Peyer's patch (tissue), 4 donors: Measurements from ENCODE around the gene MAST4. TPM values are rescaled to one million over a fixed set of nuclear protein-coding genes. Genes with fewer than 3 reads are reported as not detected.

ENCODE experiments used
- DNase-seq, 3 donors: peaks; one replicate each; pipeline ENCODE4 v3.0.0-alpha.2; 2017 to 2019
- H3K27ac ChIP-seq, 4 donors: fragments of 200-600 bp; sonication (generic); one replicate each; pipeline ENCODE4 v1.5.1; 2016 to 2019
- H3K27me3 ChIP-seq, 2 donors: fragments of 200-600 bp; sonication (generic); one replicate each; pipeline ENCODE4 v1.5.1; 2019
- H3K36me3 ChIP-seq, 3 donors: fragments of 200-600 bp; sonication (generic); one replicate each; pipeline ENCODE4 v1.5.1; 2016 to 2019
- H3K4me1 ChIP-seq, 4 donors: fragments of 200-600 bp; sonication (generic); one replicate each; pipeline ENCODE4 v1.5.1; 2016 to 2019
- H3K4me3 ChIP-seq, 4 donors: fragments of 200-600 bp; sonication (generic); 1 replicate in 3 of 4; 2 replicates in 1 of 4; pipeline ENCODE4 v1.5.1; 2016 to 2019; ENCODE audit warnings: mild to moderate bottlenecking in 1 of 4
- H3K9me3 ChIP-seq, 4 donors: fragments of 200-600 bp; sonication (generic); one replicate each; pipeline ENCODE4 v1.5.1; 2016 to 2019; ENCODE audit warnings: mild to moderate bottlenecking in 1 of 4
- CTCF ChIP-seq, 6 experiments: fragments of 450-650 bp in 4 of 6; fragments of 200-600 bp in 2 of 6; sonication (generic) in 1 of 6; IDR thresholded peaks; one replicate each; pipeline ENCODE4 v1.5.1; 2017 to 2019; ENCODE audit warnings: antibody characterized with exemption in 6 of 6, mild to moderate bottlenecking in 3 of 6, moderate library complexity in 1 of 6
- POLR2A ChIP-seq, 2 donors: fragments of 450-650 bp; IDR thresholded peaks; one replicate each; pipeline ENCODE4 v1.5.1; 2017; ENCODE audit warnings: antibody characterized with exemption in 2 of 2, mild to moderate bottlenecking in 2 of 2, moderate library complexity in 2 of 2
- total RNA-seq, 4 donors: library from RNA; depleted of rRNA; stranded (reverse); fragments of >200 nt; gene quantifications; one replicate each; pipeline ENCODE4 v1.1.0, GENCODE V29; 2016

The MAST4 gene
- total RNA-seq, 4 donors from 2014 or later = 20.2 to 23.1 (median 21.4) TPM

- H3K27ac ChIP-seq = no peak overlapping the region
- no peak for DNase-seq
- TF ChIP-seq CTCF (IDR thresholded peaks at IDR 0.05) (no peak), POLR2A (IDR thresholded peaks at IDR 0.05) (no peak)
Measured at GRCh38 chr5:66637994-66638393, 41.8 kb downstream of the MAST4 start.

GRCh38 chr5:66639037-66639436 is 42.8 kb downstream of the MAST4 start:
- no peak overlapping the region for H3K27ac ChIP-seq
- no peak for DNase-seq
- no peaks in the 10 kb centered on the region for H3K4me1 ChIP-seq
- H3K36me3 ChIP-seq = no peaks in the 10 kb centered on the region
- no peak for TF ChIP-seq CTCF (IDR thresholded peaks at IDR 0.05)
- no peak for TF ChIP-seq POLR2A (IDR thresholded peaks at IDR 0.05)
- no peaks in the 10 kb centered on the region for H3K27me3 ChIP-seq
- no peak overlapping the region for H3K4me3 ChIP-seq
- no peaks in the 10 kb centered on the region for H3K9me3 ChIP-seq

More at GRCh38 chr5:66637994-66638393, 41.8 kb downstream of the MAST4 start:
- Histone ChIP-seq H3K9me3 (no peaks in the 10 kb centered on the region), H3K4me1 (no peaks in the 10 kb centered on the region), H3K36me3 (no peaks in the 10 kb centered on the region), H3K27me3 (no peaks in the 10 kb centered on the region), H3K4me3 (no peak overlapping the region)

- TF ChIP-seq CTCF (IDR thresholded peaks at IDR 0.05) (no peak), POLR2A (IDR thresholded peaks at IDR 0.05) (no peak)
- Histone ChIP-seq H3K27me3 (no peaks in the 10 kb centered on the region), H3K9me3 (no peaks in the 10 kb centered on the region), H3K36me3 (no peaks in the 10 kb centered on the region), H3K27ac (no peak overlapping the region), H3K4me3 (no peak overlapping the region), H3K4me1 (no peaks in the 10 kb centered on the region)
- no peak for DNase-seq
Measured at GRCh38 chr5:66642538-66642937, 46.3 kb downstream of the MAST4 start.

- Histone ChIP-seq H3K4me3 (no peak overlapping the region), H3K27ac (no peak overlapping the region), H3K4me1 (no peaks in the 10 kb centered on the region), H3K9me3 (no peaks in the 10 kb centered on the region), H3K36me3 (no peaks in the 10 kb centered on the region), H3K27me3 (no peaks in the 10 kb centered on the region)
- DNase-seq = no peak
- TF ChIP-seq POLR2A (IDR thresholded peaks at IDR 0.05) (no peak), CTCF (IDR thresholded peaks at IDR 0.05) (no peak)
Measured at GRCh38 chr5:66643387-66643786, 47.2 kb downstream of the MAST4 start.

- no peak for TF ChIP-seq CTCF (IDR thresholded peaks at IDR 0.05)
- no peak for TF ChIP-seq POLR2A (IDR thresholded peaks at IDR 0.05)
- Histone ChIP-seq H3K4me1 (no peaks in the 10 kb centered on the region), H3K9me3 (no peaks in the 10 kb centered on the region), H3K27ac (no peak overlapping the region), H3K27me3 (no peaks in the 10 kb centered on the region), H3K4me3 (no peak overlapping the region), H3K36me3 (no peaks in the 10 kb centered on the region)
- no peak for DNase-seq
Measured at GRCh38 chr5:66644111-66644510, 47.9 kb downstream of the MAST4 start.

- DNase-seq = no peak
- Histone ChIP-seq H3K27me3 (no peaks in the 10 kb centered on the region), H3K27ac (no peak overlapping the region), H3K9me3 (no peaks in the 10 kb centered on the region), H3K4me3 (no peak overlapping the region), H3K36me3 (no peaks in the 10 kb centered on the region), H3K4me1 (no peaks in the 10 kb centered on the region)
- TF ChIP-seq CTCF (IDR thresholded peaks at IDR 0.05) (no peak), POLR2A (IDR thresholded peaks at IDR 0.05) (no peak)
Measured at GRCh38 chr5:66645039-66645438, 48.8 kb downstream of the MAST4 start.
